Activated T-cell treated with anti-CD3 and anti-CD28 coated beads, Interleukin-2, amount 50 U/mL, for 1 hour (primary cell): Measurements from ENCODE around the gene HHIPL1.

Experiments
- DNase-seq: peaks from one replicate; pipeline ENCODE4 v3.0.0-alpha.2; 2020

Gene HHIPL1

DNA sequence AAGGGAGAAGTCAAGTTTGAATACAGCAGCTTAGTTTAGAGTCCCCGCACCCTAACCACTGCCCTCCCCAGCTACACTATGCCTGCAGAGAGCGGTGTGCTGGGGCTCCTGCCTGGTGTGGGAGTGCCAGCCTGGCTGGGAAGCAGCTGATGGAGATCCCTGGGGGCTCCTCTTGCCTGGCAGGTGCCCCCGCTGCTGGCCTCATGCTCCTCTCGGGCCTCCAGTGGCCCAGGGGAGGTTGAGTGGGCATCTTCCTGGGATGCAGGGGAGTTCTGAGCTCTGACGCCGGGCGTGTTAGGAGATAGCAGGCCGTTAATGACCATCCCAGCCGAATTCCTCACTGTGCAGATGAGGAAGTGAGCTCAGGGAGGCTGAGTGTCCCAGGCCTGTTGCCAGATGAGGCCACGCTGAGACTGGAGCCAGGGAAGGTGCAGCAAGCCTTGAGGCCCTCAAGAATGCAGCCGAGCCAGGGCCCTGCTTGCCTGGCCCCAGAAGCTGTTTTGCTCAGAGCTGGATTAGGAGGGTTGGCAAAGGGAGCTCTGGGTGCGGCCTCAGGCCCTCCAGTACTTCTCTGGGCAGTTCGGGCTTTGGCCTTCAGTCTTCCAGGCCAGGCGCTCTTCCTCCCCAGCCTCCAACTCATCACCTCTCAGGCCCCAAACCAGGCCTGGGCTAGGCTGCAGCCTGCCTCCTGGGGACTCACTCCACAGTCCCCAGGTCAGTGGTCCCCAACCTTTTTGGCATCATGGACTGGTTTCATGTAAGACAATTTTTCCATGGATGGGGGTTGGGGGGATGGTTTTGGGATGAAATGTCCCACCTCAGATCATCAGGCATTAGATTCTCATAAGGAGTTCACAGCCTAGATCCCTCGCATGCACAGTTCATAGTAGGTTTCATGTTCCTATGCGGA is 32.6 kb downstream of the HHIPL1 start:
- no peak for DNase-seq

DNA sequence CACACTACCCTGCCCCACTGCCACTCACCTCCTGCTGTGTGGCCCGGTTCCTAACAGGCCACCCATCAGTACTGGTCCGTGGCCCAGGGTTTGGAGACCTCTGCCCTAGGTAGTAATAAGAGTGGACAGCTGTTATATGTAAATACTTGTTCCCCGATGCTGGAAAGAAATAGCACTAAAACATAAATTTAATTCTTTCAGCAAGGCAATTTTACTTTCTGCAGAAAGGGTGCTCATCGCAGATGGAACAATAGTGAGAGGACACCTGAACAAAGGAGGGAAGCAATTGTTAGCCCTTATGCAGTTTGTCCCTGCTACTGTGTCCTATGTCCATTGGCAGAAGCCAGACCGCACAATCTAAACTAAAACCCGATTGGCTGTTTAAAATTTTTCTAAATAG is 33.3 kb downstream of the HHIPL1 start:
- no peak for DNase-seq

DNA sequence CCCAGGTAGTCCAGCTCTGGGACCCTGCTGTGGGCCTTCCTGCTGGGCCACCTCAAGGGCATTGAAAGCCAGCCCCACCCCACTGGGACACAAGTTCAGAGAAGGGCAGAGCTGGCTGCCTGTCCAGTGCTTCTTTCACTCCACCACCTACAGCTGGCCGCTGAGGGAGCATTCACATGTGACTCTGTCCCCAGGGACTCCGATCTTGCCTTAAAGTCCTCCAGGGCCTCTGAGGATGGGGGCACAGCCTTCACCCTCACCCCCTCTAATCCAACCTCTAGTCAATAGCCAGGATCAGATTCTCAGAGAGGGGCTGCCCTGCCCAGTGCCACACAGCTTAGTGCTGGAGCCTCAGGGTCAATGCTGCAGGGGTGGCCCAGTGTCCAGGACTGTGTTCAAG is 34.2 kb downstream of the HHIPL1 start:
- no peak for DNase-seq

DNA sequence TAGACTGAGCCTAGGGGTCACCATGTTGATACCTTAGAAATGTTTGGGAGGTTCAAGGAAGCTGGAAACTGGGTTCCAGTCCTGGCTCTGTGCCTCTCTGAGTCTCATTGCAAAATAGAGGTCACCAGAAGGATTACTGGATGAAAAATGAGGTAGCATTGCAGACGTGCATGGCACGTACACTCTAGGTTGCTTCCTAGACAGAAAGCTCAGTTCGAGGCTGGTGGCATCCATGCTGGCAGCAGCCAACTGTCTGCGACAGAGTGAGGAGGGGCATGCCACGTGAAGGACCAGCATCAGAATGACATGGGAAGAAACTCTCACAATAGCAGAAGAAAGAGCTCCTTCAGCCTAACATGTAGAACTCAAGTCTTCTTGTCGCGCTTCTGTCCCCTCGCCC is 34.6 kb downstream of the HHIPL1 start:
- no peak for DNase-seq

DNA sequence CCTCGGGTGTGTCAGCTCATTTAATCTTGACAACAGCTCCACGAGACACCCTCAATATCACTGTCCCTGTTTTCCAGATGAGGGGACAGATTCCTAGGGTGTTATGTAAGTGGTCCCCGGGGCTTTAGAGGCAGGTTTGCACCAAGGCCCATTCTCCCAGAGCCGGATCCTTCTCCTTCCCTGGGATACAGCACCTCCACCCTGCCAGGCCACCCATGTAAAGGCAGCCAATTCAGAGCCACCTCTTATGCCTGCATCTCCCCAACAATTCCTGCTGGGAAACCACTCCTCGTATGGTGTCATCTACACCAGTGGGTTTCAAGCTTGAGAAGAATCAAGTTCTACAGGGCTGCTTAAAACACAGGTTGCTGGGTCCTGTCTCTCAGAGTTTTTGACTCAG is 35.1 kb downstream of the HHIPL1 start:
- DNase-seq, result no peak

DNA sequence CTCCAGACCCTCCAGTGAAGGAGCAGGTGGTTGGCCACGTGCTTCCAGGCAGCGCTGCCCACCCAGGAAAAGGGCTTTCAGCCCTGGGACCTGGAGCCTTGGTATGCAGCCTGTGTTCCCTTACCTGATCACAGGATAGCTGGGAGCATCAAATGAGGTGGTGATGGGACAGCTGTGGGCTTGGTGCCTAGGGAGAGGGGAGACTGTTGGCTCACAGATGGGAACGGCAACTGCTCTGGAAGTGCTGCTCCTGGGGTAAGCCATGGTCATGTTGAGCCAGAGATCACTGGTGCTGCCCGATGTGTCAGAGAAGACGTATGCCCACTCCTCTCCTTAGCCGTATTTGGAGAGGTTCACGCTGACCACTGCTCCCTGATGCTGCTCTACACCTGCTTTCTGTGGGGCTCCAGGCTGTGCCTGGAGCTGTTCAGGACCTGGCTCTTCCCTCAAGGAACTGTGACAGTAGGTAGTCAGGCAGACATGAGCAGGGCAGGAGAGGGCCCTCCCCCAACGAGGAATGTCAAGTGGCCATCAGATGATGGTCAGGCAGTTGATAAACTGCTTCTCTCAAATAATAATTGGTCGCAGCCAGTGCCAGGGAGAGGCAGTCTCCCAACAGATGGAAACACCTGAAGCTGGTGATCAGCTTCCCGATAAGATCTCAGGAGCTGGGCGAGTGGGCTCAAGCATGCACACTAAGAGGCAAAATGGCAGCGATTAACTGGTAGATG is 36.3 kb downstream of the HHIPL1 start:
- no peak for DNase-seq

DNA sequence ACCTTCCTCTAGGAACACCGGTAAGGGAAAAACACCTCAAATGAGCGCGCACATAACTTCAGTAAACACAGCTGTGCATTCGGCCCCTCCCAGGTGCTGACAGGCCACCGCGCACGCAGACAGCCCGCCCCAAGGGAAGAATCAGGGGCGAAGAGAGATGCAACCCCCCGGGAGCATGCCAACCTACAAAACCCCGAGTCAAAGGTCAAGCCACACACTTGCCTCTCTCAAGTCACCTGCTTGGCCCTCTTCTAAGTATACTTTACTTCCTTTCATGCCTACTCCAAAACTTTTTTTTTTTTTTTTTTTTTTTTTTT is 36.9 kb downstream of the HHIPL1 start:
- DNase-seq, result no peak

DNA sequence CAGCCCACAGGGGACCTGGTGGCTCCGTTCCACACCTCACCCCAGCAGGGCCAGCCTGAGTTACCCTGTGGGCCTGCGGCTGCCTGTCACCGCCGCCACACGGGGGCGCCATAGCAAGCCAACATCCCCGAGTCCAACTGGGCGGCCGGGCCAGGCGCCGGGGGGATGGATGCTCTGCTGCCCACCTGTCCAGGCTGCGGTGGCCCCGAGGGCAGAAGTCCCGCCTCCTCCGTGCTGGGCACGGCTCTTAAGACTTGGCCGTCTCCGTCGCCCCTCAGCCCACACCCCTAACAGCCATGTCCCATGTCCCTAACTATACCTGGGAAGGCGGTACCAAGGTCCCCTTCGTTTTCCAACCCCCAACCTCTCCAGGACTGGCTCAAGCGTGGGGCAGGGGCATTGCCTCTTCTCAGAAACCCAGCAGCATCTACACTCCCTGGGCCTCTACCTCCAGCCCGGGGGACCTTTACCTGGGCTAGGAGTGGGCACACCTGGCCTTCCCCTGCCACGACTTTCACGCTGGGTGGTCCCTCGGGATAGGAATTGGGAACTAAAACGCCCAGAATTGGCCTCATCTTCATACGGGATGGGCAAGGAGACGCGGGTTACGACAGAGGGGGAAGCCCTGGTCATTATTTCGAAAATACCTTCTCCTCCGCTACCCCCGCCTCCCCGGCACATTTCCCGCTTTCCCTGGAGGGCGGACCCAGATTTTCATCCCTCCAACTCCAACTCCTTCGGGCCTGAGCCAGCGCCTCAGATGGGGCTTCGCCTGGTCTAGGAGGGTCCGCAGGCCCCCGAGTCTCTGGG is 38.1 kb downstream of the HHIPL1 start:
- peak; percentile 85 for DNase-seq

DNA sequence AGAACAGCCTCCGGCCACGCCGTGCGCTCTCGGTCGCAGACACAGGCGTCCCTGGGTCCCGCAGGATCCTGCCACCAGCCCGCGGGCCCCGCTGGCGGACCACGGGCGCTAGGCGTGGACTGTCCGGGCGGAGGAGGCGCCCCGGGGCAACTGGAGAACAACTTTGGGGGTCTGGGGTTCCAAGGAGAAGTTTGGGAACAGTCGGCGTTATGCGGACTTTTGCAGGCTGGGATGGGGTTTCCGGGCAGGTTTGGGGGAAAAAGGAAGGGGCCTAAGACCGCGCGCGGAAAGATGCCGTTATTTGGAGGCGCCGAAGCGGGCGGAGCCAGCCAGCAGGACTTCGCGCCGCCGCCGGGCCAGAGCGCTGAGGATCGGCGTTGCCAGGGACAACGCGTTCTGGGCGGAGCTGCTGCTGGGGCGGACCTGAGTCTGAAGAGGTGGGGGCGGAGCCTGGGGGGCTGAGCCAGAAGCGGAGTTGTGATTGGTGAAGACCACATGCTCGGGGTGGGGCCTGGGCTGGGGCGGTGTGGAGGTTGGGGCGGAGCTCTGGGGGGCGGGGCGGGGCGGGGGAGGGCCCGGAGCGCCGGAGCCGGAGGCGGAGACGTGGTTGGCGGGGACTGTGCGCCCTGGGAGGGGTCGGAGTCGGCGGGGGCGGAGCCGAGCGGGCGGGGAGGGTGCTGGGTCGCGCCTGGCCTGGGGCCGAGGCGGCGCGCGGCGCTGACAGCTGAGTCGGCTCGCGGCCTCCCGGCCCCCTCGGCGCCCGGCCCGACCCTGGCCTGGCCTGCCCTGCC is 38.9 kb downstream of the HHIPL1 start, which contains the start of gene CYP46A1:
TSS of gene CYP46A1 (plus strand) at position 680 of the 791 bp plus-strand sequence. CDS start 120 bp downstream, outside the sequence.
- peak; percentile 99 for DNase-seq

DNA sequence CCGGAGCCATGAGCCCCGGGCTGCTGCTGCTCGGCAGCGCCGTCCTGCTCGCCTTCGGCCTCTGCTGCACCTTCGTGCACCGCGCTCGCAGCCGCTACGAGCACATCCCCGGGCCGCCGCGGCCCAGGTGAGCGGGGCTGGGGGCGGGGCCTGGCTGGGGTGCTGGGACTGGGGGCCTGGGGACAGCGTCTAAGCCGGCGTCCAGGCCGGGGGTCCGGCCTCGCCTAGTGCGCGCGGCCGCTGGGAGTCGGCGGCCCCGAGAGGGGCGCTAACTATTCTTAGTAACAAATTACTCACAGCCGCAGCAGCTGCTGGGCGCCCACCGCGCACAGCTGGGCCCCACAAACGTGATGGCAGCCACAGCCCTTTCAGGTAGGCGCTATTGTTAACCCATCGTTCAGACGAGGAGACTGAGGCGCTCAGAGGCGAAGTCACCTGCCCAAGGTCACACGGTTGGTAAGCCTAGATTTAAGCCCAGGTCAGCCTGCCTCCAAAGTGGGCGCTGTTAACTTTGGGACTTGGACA is 39.5 kb downstream of the HHIPL1 start:
- DNase-seq, result no peak

DNA sequence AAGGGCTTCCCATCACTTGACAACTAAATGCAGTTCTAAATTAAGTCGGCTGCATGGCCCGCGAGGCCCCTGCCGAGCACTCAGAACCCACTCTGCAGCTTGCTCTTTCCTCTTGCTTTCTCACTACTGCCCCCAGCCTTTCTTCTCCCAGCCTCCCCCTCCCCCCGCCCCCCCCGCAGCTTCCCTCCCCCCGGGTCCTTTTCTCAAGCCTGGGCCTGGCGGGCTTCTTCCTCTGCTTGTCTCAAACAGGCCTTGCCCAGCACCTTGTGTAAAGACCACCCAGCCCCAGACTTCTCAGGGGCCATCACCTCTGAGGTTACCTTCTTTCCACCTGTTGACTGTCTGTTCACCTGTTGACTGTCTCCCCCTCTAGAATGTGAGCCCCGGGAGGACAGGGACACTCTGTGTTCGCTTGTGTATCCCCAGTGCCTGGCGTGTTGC is 40.2 kb downstream of the HHIPL1 start:
- DNase-seq, result no peak

DNA sequence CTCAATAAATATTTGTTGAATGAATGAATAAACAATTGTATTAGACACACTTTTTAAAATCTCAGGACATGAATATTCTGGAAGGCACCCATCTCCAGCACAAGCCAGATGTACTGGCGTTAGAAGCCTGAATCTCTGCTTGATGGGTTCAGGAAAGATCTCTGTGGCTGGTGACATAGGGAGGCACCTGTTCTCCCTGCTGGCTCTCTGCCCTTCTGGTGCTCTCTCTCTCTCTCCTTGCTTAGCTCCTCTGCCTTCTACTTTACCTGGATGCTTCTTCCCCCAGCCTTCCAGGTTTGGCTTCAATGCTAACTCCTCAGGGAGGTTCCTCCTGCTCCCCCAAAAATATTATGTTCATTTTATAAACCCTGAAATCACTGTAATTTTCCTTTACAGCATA is 40.7 kb downstream of the HHIPL1 start:
- no peak for DNase-seq

DNA sequence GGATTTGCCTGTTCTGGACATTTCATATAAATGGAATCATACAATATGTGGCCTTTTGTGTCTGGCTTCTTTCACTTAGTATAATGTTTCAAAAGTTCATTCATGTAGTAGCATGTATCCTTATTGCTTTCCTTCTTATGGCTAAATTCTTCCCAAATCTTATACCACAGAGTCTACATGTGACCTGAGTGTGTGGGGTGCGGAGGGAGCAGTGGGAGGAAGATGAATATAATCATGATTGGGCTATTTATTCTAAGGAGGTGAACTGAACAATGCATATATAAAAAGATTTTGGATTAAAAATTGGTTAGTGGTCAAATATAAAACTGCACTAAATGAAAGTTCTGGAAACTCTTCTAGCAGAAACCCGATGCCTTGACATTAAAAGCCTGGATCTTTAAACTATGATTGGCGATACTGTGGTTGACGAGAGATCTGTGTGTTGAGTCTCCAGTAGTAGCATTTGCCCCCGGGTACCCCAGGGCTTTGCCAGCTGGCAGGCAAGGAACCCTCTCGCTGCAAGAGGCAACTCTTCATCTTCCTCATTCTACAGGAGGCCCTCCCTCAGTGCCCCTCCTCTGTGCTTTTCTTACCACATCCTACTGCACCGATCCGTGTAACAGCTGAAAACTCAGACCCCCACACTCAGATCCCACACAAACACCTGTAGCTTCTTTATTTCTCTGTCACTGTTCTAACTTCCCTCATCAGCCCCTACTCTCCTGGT is 41.8 kb downstream of the HHIPL1 start:
- DNase-seq, result no peak

DNA sequence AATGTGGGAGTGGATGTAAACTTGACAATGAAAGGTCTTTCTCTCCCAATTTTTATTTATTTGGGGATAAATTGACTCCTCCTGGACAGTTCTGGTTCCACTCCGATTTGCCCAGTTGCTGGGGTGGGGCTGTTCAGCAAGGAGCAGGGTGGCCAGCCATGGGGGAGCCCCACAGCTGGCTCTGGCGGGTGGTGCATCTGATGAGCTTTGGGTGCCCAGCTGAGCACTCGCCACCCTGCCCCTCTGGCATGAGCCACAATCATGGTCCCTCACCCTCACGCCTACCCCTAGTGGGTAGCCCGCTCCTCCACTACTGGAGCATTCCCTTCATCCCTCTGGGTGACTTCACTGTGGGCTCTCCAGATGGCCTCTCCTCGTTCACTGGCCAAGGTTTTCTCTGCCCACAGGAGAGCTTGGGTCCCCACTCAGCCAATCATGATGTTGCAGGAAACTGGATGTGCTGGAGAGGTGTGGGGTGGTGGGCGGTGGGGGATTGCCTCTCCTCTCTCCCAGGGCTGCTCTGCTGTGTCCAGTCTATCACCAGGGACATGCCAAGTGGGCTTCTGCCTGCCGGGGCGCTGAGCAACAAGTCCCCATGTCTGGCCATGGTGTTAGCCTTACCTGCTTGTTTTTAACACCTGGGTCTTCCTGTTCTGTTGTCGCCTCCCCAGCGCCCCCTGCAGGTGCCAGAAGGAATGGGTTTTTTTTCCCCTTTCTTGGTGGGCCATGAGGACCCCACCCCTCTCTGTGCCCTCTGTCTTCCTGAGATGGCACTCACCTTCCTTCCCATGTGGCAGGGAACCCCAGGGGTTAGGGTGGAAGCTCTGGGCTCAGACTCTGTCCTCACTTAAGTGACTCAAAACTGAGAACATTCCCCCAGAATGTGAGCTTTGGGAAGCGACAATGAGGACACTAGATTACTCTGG is 42.6 kb downstream of the HHIPL1 start:
- peak; percentile 52 for DNase-seq

DNA sequence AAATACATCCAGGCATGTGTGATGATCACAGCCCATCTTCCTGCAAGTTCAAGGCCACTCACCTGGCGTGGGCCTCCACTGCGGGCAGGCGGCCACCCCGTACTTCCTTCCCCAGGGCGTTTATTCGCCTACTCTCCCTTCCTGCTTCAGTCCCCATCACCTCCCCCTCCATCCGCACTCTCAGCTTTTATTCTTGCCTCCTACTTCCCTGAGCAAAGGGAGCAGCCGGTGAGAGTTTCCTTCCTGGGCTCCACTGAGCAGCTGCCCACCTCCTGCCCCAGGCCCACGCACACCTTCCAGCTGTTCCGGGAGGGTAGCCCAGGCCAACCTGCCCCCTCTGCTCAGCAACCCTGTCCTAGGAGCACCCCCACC is 43.3 kb downstream of the HHIPL1 start:
- DNase-seq, result no peak

DNA sequence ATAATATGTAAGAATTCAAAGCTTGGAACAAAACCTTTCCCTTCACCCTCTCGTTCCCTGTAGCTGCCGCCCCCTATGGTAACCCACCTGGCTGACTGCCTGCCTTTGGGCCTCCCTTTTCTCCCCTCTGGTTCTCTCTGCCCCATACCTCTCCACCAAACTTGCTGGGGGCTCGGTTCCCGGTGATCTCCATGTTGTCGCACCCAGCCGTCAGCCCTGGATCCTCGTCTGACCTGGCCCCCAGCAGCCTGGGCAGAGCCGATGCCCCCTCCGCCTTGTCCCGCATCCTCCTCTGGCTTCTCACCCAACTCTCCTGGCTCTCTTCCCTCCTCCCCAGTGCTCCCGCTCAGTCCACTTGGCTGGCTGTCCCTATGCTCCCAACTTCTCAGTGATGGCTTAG is 43.7 kb downstream of the HHIPL1 start:
- DNase-seq, result no peak

DNA sequence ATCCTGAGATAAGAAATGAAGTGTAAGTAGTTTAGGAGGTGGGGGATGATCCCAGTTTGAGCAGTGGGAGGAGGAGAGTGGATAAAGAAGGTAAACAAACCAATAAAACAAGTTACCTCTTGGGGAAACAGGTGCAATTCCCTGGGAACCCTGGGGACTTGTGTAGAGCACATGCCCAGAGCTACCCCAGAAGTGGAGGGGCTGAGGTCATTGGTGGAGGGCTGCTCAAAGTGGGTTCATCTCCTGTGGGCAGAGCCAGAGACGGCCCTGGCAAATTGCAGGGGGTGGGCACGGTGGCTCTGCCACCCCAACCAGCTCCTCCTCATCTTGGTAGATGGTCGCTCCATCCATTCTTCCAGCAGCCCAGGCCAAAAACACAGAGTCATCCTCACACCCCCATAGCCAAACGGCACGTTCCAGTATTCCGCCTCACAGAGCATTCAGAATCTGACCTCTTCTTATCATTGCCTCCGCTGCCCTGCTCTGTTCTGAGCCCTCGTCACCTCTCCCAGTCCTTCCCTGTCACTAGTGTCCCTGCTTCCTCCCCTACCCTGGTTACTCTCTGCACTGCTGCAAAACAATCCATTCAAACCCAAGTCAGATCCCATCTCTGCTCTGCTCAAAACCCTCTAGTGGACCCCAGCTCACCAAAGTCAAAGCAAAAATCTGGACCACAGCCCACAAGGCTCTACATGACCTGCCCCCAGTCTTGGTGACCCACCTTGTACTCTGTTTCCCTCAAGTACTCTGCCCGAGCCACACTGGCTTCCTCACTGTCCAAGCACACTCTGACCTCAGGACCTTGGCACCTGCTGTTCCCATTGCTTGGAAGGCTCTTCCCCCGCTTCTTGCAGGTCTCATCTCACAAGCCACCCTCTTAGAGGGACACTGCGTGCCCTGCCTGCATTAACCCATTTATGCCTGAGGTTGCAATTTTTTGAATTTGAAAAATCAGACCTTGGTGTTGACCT is 44.6 kb downstream of the HHIPL1 start:
- DNase-seq, result no peak

DNA sequence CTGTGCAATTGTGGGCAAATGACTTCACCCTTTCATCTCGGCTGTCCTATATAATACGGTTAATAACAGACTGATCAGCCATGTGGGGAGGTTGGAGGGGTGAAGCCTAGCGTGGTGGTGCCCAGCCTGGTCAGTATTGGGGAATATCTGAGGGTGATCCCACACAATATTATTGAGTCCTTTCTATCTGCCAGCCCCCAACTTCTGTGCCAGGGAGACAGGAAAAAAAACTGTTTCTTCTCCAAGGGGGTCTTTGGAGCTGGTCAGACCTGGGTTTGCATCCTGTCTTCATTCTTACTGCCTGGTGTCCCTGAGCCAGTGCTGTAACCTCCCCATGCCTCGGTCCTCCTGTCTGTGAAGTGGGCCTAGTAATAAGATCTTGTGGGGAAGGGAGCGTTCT is 45.7 kb downstream of the HHIPL1 start:
- no peak for DNase-seq
